ENCODE measurements around the gene PLCG1.

The PLCG1 gene

DNA sequence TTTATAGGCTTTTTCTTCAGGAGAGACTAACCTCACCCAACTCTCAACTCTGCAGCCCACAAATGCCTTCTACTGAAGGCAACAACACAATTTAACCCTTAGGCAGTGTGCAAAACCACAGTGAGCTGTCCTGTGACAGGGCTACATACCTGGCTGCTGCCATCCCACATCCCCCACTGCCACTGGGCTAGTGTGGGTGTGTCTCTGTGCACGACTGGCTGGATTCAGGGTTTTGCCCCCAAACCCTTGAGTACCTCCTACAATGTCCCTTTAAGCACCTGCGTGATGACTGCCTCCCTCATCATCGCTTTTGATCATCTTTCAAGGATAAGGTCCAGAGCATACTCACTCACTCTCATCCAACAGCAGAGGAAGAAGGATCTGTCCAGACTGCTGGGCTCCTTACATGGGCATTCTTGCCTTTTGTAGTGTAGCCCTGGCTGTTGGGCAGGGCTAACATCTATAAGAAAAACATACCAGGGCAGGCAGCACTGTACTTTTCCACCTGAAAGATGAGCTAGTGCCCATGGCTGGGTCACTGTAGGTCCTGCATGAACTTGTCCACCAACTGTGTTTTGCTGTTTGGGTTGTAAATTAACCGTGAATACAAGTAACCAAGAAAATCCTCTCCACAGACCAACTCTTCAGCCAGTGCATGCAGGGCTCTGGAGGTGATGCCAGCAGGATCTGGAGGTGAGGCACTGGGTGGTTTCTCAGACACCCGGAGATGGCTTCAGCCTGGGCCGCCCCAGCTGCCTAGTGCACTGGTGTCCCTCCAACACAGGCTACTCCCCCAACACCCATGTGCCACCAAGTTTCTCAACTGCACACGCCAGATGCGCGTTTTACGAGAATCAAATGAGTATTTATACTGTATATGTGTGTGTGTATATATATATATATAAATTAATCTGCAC lies 45.2 kb downstream of the PLCG1 start:
- DNase-seq = no peak

DNA sequence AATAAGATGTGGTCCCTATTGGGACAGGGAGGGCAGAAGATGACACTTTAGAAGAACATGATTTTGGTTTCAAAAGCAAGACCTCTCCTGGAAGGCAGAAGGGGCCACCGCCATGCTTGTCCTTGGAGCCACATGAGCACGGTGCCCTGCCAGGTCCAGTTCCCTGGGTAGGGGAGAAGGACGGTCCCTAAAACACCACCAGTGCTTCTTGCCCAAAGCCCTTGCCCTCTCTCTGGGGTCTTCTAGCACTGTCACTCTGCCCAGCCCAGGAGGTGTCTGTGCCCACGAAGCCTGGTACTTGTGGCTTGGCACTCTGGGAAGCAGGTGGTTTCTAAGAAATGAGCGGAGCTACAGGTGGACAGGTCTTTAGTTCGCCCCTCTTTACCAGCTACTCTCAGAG lies 46.0 kb downstream of the PLCG1 start:
- DNase-seq = no peak

GRCh38 chr20:41183831-41184230 lies 46.5 kb downstream of the PLCG1 start:
- DNase-seq = no peak

GRCh38 chr20:41185013-41185757 lies 47.8 kb downstream of the PLCG1 start:
- no peak for DNase-seq

- no peak for DNase-seq
Measured at GRCh38 chr20:41187668-41188067, 50.3 kb downstream of the PLCG1 start.

GRCh38 chr20:41191562-41192500 lies 54.5 kb downstream of the PLCG1 start:
- DNase-seq = no peak

DNA sequence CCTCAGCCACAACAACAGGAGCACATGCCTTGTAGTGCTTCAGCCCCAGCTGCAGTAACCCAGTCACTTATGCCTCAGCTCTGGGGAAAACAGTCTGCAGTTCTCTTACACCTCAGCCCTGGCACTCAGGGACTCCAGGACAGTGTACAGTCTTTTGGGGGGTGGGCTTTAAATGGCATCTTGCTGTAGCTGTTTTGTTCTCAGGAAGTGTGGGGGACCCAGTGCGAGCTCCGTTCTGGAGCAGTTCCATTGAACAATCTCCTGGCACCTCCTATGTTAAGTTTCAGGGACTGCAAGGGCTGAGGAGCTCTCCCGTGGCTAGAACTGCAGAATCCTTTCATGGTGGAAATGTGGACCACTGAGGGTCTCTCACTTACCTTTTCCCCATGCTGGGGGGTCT lies 55.2 kb downstream of the PLCG1 start:
- no peak for DNase-seq

DNA sequence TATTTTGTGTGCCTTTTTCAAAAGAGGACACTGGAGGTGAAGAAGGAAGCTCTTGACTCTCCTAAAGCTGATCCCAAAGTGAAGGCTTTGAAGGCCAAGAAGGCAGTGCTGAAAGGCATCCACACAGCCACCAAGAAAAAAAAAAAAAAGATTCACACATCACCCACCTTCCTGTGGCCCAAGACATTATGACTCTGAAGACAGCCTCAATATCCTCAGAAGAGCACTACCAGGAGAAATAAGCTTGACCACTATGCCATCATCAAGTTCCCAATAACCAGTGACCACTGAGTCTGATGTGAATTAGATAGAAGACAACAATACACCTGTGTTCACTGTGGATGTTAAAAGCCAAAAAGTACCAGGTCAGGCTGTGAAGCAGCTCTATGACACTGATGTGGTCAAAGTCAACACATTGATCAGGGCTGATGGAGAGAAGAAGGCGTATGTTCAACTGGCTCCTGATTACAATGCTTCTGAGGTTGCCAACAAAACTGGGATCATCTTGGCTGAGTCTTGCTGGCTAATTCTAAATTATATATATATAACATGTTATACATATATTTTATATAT lies 59.4 kb downstream of the PLCG1 start:
- DNase-seq = no peak

DNA sequence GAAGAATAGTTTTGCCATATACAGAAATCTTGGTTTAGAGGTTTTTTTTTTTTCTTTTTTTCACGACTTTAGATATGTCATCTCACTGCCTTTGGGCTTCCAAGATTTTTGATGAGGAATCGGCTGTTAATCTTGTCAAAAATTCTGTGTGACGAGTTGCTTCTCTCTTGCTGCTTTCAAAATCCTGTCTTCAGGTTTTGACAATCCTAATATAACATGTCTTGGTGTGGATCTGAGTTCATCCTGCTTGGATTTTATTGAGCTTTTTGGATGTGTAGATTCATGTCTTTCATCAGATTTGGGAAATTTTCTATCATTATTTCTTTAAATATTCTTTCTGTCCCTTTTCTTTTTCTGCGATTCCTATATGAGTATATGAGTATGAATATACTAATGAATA lies 61.1 kb downstream of the PLCG1 start:
- no peak for DNase-seq

GRCh38 chr20:41200446-41201202 lies 63.3 kb downstream of the PLCG1 start:
- no peak for DNase-seq

DNA sequence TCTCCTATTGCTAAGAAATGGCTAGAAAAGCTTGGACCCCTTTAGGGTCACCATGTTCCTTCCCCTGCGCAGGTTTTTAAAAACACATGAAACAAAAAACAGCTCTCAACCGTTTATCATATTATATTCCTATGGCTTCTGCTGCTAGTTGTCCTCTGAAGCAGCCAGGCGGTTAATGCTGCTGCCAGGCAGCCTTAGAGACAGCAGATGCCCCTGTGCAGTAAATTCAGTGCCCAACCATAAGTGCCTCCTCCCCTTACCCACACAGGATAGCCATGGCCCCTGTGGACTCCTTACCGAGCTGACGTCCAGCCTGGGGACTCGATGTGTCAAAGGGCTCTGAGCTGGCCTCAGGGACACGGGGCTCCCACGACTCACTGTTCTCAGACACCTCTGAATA lies 64.4 kb downstream of the PLCG1 start:
- DNase-seq = no peak

DNA sequence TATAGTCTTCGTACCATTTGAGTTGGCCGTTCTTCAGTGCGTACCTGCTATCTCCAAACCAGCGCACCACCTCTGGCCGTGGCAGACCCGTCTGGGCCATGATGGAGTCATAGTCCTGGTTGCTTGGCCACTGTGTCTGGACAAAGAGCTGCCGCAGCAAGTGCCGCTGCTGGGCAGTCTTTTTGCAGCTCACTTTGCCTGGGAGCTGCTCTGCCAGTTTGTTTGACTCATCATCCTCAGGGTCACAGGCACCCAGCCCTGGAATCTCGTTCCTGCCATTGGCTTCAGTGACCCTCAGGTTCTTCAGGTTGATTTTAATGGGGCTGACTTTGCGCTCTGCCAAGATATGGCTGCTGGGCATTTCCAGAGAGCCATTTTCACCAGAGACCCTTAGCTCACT lies 65.1 kb downstream of the PLCG1 start:
- no peak for DNase-seq

DNA sequence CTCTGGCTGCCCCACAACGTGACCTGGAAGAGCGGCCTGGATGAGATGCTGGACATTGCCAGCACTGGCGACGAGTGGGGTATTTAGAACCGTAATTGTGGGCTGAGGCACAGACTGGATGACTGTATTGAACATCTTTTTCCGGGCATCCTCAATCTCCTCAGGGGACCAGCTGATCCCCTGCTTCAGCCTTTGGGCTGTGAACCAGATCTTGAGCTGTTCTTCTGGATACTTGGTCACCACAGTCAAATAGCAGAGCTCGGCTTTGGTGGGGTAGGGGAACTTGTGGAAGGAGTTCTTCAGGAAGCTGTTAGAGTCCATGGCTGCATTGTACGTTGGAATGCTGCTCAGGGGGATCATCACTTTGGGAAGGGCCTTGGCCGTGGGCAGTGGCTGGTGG lies 66.3 kb downstream of the PLCG1 start:
- no peak for DNase-seq

DNA sequence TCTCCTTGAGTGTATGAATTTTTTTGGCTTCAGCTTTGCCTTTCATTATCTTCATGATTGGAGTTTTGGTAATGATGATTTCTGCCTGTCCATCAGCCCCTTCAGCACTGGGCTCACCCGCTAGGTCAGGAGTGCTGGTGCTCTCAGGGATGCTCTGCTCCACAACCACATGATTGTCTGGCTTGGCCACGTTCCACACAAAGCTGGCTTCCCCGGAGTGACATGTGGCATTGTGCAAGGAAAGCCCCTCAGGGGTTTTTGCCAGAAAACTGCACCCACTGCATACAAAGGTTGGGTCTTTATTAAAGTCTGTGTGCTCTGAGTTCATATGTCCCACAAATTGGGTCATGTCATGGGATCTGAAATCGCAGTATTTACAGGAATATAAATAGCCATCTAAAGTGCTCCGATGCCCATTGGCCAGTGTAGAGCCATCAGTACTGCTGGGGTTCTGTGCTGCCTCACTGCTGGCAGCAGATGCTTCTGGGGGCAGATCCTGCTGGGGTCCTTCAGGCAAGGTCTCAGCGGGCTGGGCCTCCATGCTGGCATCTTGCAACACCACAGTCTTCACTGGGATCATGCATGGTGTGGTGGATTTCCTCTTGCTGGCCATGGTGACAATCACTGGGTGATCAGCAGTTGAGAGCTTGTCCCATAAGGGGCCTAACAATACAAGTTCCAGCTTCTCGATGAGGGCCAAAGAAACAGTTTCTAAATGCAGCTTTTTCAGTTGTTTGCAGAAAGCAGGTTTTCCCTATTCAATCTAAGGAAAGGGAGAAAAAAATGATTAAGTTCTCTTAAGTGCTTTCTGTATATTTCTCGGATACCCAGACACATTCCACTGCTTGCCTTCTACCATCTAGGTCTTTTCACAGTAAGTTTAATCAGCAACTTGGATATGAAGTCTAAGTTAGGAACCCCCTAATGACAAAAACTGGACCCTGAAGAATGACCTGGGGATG lies 67.2 kb downstream of the PLCG1 start:
- DNase-seq = no peak

GRCh38 chr20:41205313-41205712 lies 68.0 kb downstream of the PLCG1 start:
- no peak for DNase-seq

DNA sequence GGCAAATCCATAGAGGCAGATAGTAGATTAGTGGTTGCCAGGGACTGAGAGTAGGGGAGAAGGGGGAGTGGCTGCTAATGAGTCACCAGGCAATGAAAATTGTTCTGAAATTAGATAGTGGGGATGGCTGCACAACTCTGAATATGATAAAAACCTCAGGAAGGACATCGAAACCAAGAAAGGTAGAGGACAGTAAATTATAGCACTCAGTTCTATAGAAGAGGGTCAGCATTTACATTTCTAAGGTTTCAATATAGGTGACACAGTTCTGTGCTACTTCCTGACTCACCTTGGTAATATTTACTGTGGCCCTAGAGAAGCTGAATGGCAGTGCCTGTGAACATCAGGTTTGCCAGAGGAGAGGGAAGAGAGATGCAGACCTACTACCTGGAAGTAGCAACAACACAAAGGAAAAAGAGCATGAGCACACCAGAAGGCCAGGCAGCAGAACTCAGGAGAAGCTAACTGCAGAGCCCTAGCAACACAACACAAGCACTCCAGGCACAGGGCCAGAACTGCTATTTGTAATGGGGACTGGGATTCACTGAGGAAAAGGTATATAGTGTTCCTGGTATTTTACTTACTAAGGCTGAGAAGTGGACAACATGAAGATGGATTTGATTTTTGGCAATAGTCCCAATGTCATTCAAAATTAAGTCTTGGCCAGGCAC lies 75.9 kb downstream of the PLCG1 start:
- no peak for DNase-seq

GRCh38 chr20:41214202-41214601 lies 76.9 kb downstream of the PLCG1 start:
- no peak for DNase-seq

DNA sequence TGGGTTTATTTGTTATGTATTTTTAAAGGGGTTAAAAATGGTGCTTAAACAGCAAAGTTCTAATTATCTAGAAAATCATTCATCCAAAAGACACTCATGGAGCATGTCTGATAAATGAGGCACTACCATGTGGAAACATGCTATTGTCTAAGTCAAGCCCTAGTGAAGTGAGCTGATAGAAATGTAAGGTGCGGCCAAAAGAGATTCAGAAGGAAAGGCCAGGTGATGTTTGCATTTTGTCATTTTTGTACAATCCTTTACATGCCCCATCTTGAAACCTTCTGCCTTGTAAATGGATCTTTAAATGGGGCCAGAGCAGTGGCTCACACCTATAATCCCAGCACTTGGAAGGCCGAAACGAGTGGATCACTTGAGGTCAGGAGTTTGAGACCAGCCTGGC lies 77.3 kb downstream of the PLCG1 start:
- no peak for DNase-seq

- no peak for DNase-seq
Measured at GRCh38 chr20:41217422-41217821, 80.1 kb downstream of the PLCG1 start.

- DNase-seq = no peak
Measured at GRCh38 chr20:41218466-41218865, 81.1 kb downstream of the PLCG1 start.
